ENCODE results near the gene RFPL2. TPM values are rescaled to one million over a fixed set of nuclear protein-coding genes. Genes with fewer than 3 reads are reported as not detected.
A peak's percentile ranks its signal among the peaks of the same experiment; 100 is the strongest.
"Not testable (repeated sequence)": the region's sequence is repeated elsewhere in the genome, so short reads cannot be mapped to it uniquely, and the experiment has no call there.

Gene RFPL2
- total RNA-seq, 1 donor from 2014 or later = not detected

DNA sequence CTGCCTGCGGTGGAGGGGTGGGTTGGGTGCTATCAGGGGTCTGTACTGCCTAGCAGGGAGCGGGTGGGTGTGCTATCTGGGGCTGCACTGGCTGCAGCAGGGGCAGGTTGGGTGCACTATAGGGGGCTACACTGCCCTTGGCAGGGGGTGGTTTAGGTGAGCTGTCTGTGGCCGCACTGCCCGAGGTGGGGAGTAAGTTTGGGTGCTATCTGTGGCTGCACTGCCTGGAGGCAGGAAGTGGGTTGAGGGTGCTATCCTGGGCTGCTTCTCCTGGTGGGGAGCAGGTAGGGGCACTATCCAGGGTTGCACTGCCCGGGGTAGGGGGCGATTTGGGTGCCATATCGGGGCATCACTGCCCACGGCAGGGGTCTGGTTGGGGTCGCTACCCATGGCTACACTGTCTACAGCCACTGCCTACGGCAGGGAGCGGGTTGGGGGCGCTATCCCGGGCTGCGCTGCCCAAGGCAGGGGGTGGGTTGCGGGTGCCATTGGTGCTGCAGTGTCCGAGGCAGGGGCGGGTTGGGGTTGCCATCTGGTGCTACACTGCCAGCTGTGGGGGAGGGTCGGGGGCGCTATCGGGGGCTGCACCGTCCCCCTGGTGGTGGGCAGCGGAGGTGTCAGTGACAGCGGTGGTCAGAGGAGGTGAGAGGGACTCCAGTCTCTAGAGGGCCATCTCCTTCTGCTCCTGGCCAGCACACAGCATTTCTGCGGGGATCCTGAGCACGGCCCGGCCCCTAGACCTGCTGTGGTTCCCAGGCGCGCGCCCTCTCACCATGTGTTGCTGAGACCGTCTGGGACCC lies 1.3 kb upstream of the RFPL2 start:
- DNase-seq = no peak

DNA sequence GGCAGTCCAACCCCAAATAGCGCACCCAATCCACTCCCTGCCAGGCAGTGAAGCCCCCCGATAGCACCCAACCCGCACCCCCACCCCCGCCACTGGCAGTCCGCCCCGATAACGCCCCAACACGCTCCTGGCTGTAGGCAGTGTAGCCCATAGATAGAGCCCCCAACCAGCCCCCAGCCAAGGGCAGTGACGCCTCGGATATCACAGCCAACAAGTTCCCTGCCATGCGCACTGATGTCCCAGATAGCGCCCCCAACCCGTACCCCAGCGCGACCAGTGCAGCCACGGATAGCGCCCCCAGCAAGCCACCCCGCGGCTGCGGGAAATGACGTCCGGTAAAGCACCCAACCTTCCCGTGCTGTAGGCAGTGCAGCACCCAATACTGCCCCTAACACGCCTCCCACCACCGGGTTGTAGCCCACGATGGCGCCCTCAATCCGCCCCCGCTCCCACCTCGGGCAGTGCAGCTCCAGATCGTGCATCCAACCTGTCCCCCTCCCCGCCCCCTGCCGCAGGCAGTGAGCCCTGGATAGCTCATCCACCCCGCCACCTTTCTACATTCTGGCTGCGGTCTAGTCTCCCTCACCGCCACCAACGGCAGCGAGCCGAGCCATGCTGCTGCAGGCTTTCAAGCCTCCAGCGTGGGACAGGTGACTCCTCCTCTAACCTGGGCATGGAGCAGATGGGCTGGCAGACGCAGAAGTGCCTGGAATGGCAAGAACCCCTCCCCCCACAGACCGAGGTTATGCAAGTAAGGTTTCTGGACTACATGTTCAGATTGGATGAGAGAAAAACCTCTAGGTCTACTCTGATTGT lies 625 bp downstream of the RFPL2 start:
- no peak for DNase-seq

DNA sequence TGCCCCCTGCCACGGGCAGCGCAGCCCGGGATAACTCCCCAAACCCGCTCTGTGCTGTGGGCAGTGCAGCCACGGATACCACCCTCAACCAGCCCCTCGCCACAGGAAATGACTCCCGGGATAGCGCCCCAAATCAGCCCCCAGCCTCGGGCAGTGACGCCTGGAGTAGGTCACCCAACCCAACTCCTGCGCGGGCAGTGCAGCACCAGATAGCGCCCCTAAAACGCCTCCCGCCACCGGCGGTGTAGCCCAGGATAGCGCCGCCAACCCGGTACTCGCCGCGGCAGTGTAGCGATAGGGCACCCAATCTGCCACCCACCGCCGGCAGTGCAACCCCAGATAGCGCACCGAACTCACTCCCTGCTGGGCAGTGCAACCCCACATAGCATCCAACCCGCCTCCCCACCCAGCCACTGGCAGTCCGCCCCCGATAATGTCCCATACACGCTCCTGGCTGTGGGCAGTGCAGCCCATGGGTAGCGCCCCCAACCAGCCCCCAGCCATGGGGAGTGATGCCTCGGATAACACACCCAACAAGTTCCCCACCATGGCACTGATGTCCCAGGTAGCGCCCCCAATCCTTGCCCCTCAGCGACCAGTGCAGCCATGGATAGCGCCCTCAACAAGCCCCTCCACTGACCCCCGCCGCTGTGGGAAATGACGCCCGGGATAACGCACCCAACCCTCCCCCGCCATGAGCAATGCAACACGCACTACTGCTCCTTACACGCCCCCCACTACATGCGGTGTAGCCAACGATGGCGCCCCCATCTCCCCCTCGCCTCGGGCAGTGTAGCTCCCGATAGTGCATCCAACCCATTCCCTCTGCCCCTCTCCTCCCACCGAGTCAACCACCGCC lies 1.5 kb downstream of the RFPL2 start:
- DNase-seq = no peak

DNA sequence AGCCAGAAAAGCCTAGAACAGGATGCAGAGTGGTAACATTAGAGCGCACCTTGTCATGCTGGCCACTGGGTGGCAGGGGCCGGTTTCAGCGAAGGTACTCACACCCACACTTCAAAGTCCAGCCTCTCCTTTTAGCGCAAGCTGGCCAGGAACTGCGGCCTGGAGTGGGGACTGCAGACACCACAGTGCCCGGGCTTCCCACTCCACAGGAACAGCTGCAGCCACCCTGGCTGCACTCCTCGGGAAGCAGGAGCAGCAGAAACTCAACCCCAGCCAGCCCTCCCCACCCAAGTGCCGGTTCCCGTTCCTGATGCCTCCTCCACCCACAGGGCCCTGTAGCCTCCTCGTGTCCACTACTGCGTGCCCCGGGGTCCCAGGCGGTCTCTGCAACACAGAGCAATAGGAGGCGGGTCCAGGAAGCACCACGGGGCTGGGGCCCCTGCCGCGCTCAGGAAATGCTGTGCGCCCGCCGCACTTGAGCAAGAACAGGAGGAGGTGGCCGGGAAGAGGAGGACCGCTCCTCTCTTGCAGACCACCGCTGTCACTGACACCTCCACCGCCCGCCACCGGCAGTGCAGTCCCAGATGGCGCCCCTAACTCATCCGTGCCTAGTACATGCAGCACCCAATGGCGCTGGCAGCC lies 2.2 kb downstream of the RFPL2 start:
- peak; percentile 73 for DNase-seq

DNA sequence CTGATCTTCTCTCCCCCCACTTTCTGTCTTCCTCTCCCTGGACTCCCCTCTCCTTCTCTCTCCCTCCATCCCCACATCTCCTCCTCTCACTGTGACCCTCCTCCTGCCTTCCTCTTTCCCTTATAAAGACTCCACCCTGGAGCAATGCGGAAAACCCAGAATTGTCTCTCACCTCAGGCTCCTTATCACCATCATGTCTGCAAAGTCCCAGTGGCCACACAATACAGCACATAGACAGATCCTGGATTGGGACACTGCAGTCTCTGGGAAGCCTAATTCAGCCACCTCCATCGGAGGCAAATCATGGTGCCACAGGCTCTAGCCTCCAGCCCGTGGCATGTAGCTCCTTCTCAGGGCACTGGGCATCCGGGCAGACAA lies 2.7 kb downstream of the RFPL2 start:
- DNase-seq = no peak

DNA sequence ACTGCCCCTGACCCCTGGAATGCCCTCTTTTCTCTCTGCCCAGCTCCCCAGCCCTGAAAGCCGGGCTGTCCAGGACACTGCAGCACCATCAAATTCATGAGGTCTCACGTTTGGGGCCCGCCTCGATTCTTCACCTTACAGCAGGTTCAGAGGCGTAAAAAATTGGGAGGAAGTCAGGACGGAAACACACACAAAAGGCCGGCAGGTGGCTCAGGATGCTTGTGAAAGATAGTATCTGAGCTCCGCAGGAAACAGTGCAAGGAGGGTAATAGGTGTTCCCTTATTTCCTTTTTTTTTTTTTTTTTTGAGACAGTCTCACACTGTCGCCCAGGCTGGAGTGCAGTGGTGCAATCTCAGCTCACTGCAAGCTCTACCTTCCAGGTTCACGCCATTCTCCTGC lies 4.1 kb downstream of the RFPL2 start:
- DNase-seq = no peak

DNA sequence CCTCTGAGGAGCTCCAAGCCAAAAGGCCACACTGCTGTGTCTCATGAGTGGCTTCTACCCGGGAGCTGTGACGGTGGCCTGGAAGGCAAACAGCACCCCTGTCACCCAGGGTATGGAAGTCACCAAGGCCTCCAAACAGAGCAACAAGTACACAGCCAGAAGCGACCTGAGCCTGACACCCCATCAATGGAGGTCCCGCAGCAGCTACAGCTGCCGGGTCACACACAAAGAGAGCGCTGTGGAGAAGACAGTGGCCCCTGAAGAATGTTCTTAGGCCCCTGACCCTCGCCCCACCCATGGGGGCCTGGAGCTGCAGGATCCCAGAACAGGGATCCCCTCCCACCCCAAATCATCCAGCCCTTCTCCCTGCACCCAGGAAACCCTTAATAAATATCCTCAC lies 4.9 kb downstream of the RFPL2 start:
- no peak for DNase-seq

DNA sequence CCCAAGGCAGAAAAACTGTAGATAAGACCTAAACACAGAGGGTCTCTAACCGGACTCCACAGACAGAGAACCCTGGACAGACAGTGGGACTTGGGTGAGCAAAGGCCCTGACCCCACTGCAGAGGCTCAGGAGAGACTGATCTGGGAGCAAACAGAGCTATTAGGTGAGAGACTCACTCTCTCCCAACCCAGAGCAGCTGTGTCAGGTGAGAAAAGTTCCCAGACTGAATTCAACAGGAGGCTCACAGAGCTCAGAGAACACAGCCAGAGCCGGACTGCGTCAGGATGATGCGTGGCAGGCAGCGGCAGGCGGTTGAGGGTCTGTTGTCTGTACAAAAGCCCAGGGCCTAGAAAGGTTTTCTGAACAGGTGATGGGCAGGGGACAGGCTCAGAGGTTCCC lies 5.5 kb downstream of the RFPL2 start:
- no peak for DNase-seq

DNA sequence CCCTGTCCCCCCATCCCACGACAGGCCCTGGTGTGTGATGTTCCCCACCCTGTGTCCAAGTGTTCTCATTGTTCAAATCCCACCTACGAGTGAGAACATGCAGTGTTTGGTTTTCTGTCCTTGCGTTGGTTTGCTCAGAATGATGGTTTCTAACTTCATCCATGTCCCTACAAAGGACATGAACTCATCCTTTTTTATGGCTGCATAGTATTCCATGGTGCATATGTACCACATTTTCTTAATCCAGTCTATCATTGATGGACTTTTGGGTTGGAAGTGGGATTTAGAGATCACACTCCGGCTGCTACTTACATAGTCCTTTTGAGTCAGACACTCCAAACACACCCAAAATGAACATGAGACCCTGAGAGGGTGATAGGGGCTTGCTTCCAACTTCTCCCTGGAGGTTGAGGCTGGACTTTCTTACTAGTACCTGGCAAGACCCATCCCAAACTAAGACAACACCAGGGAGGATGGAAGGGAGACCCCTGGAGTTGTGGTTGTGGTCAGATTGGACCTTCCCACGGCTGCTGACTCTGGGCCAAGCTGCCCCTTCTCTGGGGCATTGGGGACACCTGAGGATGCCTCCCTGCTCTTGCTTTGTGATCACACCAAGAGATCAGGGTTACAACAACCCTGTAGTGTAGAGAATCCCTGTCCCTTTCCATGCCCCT lies 7.2 kb downstream of the RFPL2 start:
- not testable (repeated sequence) for DNase-seq

DNA sequence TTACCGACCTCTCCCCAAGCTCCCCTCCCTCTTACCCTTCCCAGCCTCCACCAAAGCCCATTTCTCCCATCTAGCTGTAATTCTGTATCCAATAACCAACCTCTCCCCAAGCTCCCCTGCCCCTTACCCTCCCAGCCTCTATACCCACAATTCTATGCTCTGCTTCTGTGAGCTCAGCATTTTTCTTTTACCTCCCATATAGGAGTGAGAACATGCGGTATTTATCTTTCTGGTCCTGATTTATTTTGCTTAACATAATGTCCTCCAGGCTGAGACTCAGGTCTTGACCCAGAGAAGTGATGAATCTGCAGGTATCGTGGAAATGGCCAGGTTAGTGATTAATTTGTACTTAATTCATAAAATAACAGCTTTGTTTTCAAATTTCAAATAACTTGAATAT lies 9.0 kb downstream of the RFPL2 start:
- DNase-seq = not testable (repeated sequence)

DNA sequence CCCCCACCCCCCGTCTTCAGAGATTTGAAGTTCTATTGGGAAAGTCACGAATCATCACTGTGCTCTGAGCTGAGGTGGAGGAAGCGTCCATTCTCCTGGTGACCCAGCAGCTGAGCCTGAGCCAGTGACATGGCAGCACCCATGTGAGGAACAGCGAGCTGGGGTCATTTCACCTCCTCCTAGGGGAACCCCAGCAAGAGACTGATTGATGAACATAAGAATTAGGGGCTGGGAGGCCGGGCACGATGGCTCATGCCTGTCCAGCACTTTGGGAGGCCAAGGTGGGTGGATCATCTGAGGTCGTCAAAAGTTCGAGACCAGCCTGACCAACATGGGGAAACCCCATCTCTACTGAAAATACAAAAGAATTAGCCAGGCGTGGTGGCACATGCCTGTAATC lies 11.5 kb downstream of the RFPL2 start:
- DNase-seq = not testable (repeated sequence)

DNA sequence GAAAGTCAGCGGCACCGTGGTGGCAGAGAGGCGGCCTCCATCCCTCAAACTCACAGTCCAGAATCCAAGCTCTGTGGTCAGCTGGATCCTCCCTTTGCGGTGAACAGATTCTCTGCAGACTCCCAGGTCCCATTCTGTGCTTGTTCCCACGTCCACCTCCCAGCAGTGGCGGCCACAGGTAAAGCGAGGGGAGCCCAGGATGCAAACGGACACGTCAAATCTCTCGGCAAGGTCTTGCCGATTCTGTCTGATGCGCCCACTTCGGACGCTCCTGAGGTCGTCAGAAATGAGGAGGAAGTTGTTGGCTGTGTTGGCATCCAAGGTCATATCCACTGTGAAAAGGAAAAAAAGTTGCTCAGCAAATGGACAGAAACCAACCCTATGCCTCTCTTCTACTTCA lies 13.9 kb downstream of the RFPL2 start:
- DNase-seq = not testable (repeated sequence)

DNA sequence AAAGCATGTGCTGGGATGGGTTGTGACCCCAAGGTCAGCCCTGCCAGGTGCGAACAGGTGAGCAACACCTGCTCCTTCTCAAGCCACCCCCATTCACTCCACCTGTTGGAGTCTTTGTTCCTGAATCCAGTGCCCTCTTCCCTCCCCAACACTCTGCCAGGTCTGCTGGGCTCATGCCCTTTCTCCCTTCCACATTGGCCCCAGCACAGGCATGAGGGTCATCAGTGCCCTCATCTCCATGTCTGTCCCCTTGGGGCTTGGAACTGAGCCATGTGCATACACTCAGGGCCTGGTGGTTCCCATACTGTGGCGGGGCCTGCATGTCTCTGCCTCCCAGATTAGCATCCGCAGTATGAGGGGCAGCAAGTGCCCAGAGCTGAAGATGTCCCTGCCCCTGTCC lies 19.1 kb downstream of the RFPL2 start:
- no peak for DNase-seq

DNA sequence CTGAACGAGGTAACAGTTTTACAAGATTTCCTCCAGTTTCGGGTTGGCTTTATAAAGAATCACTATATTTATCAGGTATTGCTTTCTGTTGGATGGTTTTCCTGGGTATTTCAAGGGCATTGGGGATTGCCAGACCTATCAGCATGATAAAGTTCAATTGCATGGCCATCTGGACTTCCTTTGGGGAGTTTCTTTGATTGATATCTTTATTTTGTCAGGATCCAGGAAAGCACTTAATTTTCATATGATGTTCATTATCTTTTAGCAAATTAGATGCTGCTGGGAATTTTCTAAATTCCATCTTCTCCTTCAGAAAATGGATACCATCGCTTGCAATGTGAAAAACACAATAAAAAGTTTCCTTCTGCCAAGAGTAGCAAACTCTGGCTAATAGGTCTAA lies 21.2 kb downstream of the RFPL2 start:
- no peak for DNase-seq

DNA sequence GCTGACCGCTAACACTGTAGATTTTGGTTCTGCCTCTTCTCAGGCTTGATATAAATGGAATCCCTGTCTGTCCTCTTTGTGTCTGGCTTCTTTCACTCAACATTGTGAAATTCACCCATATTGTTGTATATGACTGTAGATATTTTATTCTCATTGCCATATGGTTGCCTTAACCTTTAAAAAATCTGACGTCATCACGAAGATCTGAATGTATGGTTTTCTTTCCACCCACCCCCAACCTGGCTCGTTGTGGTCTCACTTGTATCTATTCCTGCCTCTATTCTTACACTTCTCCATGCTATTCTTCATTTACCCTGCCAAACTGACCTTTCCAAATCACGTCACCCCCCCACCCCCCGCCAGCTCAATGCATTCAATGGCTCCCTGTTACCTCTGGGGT lies 23.8 kb downstream of the RFPL2 start:
- no peak for DNase-seq

DNA sequence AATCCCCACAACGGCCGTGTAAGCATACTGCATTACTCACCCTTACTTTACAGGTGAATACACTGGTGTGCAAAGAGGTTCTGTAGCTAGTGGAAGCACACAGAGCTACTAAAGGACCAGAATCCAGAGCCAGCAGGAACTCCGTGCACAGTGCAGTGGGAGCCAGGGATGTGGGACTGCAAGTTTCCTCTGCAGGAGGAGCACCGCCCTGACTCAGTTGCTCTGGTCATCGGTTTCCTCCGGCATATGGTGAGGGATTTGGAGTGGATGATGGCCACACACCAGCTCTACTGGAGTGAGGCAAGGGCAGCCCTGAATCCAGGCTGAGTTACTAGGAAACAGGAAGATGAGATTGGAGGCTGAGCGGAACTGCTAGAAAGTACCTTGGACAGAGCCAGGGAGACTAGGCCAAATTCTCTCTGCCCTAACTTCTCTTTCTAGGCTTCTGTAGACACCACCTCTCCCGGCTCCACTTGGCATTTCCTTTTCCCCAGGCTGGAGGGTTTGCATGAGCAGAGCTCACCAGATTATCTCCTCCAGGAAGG lies 27.6 kb downstream of the RFPL2 start:
- DNase-seq = no peak

DNA sequence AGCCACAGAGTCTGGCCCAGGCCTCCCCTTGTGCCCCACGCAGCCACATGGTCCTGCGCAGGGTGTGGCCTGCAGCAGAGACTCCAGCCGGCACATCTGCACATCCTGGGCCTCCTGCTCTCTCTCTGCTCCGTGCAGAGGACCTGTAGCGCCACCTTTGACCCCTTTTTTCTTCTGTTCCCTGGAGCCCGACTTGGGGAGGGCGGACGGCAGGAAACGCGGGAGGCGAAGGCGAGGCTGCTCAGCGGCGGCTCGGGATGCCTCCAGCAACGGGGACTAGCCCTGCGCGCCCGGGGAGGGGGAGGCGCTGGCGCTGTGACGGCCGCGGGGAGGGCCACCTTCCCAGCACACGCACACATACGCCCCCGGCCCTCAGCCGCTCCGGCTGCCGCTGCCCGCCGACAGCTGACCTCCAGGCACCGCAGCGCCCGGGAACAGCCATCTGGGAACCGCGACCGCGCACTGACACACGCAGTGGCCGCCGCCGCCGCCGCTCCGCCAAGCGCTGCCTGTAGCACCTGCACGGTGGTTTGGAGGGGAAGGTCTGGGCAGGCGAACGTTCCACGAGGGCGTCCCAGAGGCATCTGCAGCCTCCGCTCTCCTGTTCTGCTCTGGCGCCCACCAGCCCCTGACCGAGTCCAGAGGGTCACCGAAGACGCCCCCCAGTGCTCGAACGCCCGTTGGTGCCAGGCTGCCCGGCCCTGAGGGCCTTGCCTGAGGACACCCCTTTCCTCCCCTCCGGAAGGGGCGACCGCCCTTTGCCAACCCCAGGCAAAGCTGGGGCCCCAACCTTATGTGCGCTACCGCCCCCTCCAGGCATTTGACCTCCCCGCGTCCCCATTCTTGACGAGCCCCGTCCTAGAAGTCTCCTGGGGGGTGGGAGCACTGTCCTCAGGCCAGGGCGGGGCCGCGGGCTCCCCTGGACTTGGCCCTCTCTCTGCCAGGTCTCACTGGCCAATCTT lies 28.9 kb downstream of the RFPL2 start:
- no peak for DNase-seq

DNA sequence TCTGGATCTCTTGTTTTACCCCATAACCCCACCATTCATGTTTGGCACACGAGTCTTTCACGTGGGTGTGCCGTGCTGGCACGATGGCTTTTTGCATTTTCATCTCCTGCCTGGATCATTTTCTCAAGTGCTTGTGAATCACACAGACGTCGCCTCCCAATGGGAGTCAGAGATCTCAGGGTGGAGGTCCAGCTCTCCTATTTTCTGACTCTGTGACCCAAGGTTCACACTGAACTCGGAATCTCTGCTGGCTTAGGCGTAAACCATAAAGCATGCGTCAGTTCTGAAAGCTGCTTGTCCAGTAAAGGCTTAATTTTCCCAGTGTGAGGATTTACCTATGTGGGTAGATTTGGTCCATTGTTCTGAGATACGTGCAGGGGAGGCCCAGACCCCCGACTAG lies 29.8 kb downstream of the RFPL2 start:
- no peak for DNase-seq

DNA sequence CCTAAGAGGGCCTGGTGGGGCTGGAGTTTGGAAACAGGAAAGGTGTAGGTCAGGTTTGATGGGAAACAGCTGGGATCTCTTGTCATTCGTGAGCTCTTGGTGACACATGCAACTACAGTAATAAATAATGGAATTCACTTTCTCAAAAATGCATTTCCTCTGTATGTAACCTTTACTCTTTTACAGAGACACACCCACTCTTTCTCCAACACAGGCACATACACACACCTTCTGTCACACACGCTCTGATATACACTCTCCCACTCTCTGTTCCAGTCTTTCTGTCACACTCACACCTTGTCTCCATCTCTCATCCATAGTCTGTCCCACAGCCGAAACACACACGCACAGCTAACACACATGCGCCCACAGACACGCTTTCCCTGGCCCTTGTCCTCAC lies 39.2 kb downstream of the RFPL2 start:
- DNase-seq = no peak

DNA sequence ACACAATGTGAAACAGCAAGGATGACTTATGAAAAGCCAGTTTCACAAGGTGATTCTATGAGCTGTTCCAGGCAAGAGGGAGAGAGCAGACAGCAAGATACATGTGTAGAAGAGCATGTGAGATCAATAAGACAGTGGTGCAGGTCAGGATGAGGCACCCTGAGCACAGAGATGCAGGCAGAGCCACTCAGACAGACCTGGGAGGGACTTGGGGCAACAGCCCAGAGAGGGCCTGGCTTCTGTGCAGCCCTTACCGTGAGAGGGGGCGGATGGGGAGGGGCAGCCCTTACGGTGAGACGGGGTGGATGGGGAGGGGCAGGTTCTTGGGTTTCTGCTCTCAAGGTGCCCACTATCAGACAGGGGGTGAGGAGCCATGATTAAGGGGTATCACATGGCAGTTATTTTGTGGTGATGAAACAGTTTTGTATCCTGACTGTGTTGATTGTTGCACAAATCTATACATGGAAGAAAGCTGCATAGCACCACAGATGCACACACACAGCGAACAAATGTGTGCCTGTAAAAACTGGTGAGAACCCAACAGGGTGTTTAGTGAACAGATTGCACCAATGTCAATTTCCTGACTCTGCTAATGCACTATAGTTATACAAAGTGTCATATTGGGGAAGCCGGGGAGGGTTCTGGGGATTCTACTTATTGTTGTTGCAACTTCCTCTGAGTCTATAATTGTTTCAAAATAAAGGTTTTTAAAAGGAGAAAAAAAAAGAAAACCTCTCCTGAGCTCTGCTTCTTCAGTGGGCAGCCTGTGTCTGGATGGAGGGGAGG lies 40.6 kb downstream of the RFPL2 start:
- DNase-seq = no peak

Data from dermis blood vessel endothelial cell (primary cell).